Left cardiac atrium (tissue), 4 donors: Measurements from ENCODE around the gene PLD1. TPM values are rescaled to one million over a fixed set of nuclear protein-coding genes. Genes with fewer than 3 reads are reported as not detected.
A peak's percentile ranks its signal among the peaks of the same experiment; 100 is the strongest.
"Not testable (repeated sequence)": the region's sequence is repeated elsewhere in the genome, so short reads cannot be mapped to it uniquely, and the experiment has no call there.

ENCODE experiments used
- ATAC-seq, 2 donors: fragments of 200-7000 bp; cut with Tn5 transposase; one replicate each; pipeline ENCODE4 v1.9.1; 2020; ENCODE audit warnings: mild to moderate bottlenecking in 2 of 2, moderate library complexity in 2 of 2
- DNase-seq: peaks from one replicate; pipeline ENCODE4 v3.0.0-alpha.2; 2020
- intact Hi-C, 2 donors: fragments of 100-400 bp; cut with DNase I; formaldehyde crosslinking; loops; one replicate each; pipeline versions ENCODE4 v1.14.1 to v1.15.1; 2022 to 2023
- total RNA-seq, 2 donors: library from RNA; stranded (reverse); fragmentation: NEBNext Ultra II Directional; extraction: Animal tissue kit (Norgen Biotek cat#: 25700); gene quantifications; one replicate each; pipeline ENCODE4 v1.2.1, GENCODE V29; 2021
- donor health status: DM: no; HTN: yes; CAD: no.
- donor health status: DM: no; HTN: yes; CAD: no; lungs with severe emphysema.
- donor health status: DM: yes; HTN: yes; CAD: no.
- donor health status: Dilated cardiomyopathy.

Gene PLD1
- total RNA-seq, 2 donors from 2014 or later = 57.1 to 67.8 TPM

GRCh38 chr3:171663805-171664204, 146.5 kb downstream of the PLD1 start:
- DNase-seq (no peak), ATAC-seq (no peak)
- intact Hi-C loops = no loop called here

- intact Hi-C loops = no loop called here
- no peak for DNase-seq
- no peak for ATAC-seq
Observed at GRCh38 chr3:171661484-171661883, 148.8 kb downstream of the PLD1 start.

- intact Hi-C loops = no loop called here
- ATAC-seq (no peak), DNase-seq (no peak)
Observed at GRCh38 chr3:171660188-171660587, 150.1 kb downstream of the PLD1 start.

- ATAC-seq (no peak), DNase-seq (no peak)
- intact Hi-C loops = no loop called here
Observed at GRCh38 chr3:171658841-171659240, 151.4 kb downstream of the PLD1 start.

- intact Hi-C loops = no loop called here
- ATAC-seq (peak; percentile 91 to 93), DNase-seq (peak; percentile 72)
Observed at GRCh38 chr3:171654809-171655208, 155.5 kb downstream of the PLD1 start.

- intact Hi-C loops = no loop called here
- ATAC-seq = no peak
- no peak for DNase-seq
Observed at GRCh38 chr3:171654326-171654725, 156.0 kb downstream of the PLD1 start.

GRCh38 chr3:171653701-171654100, 156.6 kb downstream of the PLD1 start:
- DNase-seq = no peak
- intact Hi-C loops = no loop called here
- ATAC-seq = no peak

- DNase-seq (no peak), ATAC-seq (no peak)
- intact Hi-C loops = no loop called here
Observed at GRCh38 chr3:171652932-171653331, 157.4 kb downstream of the PLD1 start.

- intact Hi-C loops = loop anchor here (5.0 to 10.0 kb wide), 3 partner anchors 122 to 695 kb away; no protein-coding TSS in a partner anchor
- DNase-seq = no peak
- no peak for ATAC-seq
Observed at GRCh38 chr3:171649911-171650592, 160.2 kb downstream of the PLD1 start.

GRCh38 chr3:171649267-171649666, 161.0 kb downstream of the PLD1 start:
- intact Hi-C loops = loop anchor here (5.0 to 10.0 kb wide), 3 partner anchors 123 to 696 kb away; no protein-coding TSS in a partner anchor
- no peak for ATAC-seq
- no peak for DNase-seq

GRCh38 chr3:171648069-171648468, 162.2 kb downstream of the PLD1 start:
- intact Hi-C loops = loop anchor here (5.0 to 10.0 kb wide), 3 partner anchors 124 to 697 kb away; no protein-coding TSS in a partner anchor
- no peak for ATAC-seq
- DNase-seq = no peak

- intact Hi-C loops = loop anchor here (5.0 to 10.0 kb wide), 3 partner anchors 126 to 698 kb away; no protein-coding TSS in a partner anchor
- DNase-seq (no peak), ATAC-seq (peak; percentile 74 to 75)
Observed at GRCh38 chr3:171646357-171647133, 163.7 kb downstream of the PLD1 start.

- no peak for ATAC-seq
- intact Hi-C loops = loop anchor here (5.0 to 10.0 kb wide), 3 partner anchors 128 to 700 kb away; no protein-coding TSS in a partner anchor
- no peak for DNase-seq
Observed at GRCh38 chr3:171644681-171645080, 165.6 kb downstream of the PLD1 start.

- no peak for ATAC-seq
- no peak for DNase-seq
- intact Hi-C loops = loop anchor here (10.0 kb wide), 2 partner anchors 131 to 701 kb away; no protein-coding TSS in a partner anchor
Observed at GRCh38 chr3:171643681-171644080, 166.6 kb downstream of the PLD1 start.

GRCh38 chr3:171643033-171643432, 167.2 kb downstream of the PLD1 start:
- DNase-seq (no peak), ATAC-seq (no peak)
- intact Hi-C loops = loop anchor here (10.0 kb wide), 2 partner anchors 132 to 702 kb away; no protein-coding TSS in a partner anchor

- DNase-seq (peak; percentile 24), ATAC-seq (peak; percentile 71 to 80)
- intact Hi-C loops = loop anchor here (10.0 kb wide), 2 partner anchors 134 to 704 kb away; no protein-coding TSS in a partner anchor
Observed at GRCh38 chr3:171640520-171641412, 169.5 kb downstream of the PLD1 start.

- intact Hi-C loops = no loop called here
- DNase-seq (no peak), ATAC-seq (no peak)
Observed at GRCh38 chr3:171636666-171637065, 173.6 kb downstream of the PLD1 start.

GRCh38 chr3:171632766-171633165, 177.5 kb downstream of the PLD1 start:
- intact Hi-C loops = no loop called here

GRCh38 chr3:171626799-171627198, 183.5 kb downstream of the PLD1 start:
- ATAC-seq, DNase-seq, intact Hi-C loops: not testable (repeated sequence)

More at GRCh38 chr3:171632766-171633165, 177.5 kb downstream of the PLD1 start:
- ATAC-seq (no peak), DNase-seq (no peak)
